ENCODE data around the gene C5orf46. TPM values are rescaled to one million over a fixed set of nuclear protein-coding genes. Genes with fewer than 3 reads are reported as not detected.

The C5orf46 gene
- total and polyA plus RNA-seq, 2 donors (not counting 3 experiments of a cell fraction or from before 2014, with no cell fraction given): 0.66 TPM; not detected in 1

DNA sequence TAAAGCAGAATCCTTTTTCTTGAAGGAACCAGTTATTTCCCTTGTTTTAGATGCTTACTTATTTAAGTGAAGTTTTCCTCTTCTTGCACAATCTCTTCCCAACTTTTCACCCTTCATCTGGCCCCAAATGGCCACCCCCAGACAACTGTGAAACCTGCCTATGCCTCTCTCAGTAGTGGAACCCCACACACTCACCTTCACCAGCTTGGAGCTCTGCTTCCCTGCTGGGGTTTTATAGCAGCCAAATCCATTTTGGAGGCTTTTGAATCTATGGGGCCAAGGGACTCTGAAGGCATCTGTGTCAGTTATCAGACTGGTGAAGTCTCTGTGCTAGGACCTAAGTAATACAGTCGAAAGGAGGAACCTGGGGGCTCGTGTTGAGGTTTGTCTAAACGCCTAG lies 52.0 kb downstream of the C5orf46 start:
- Histone ChIP-seq H3K27ac (ENCODE audit: insufficient read depth, low read depth, low read length) (no peak overlapping the region), H3K4me1 (ENCODE audit: control insufficient read depth, extremely low read depth, insufficient read depth, low read length) (no peaks in the 10 kb centered on the region), H3K36me3 (ENCODE audit: control insufficient read depth in 2 of 2, extremely low read depth in 1 of 2, insufficient read depth in 2 of 2, low read length in 2 of 2) (no peaks in the 10 kb centered on the region), H2AFZ (ENCODE audit: low read depth, low read length) (no peak overlapping the region), H3K79me2 (ENCODE audit: control insufficient read depth, insufficient read depth, low read length) (no peaks in the 10 kb centered on the region), H3K27me3 (ENCODE audit: control insufficient read depth in 2 of 2, insufficient read depth in 2 of 2, low read length in 2 of 2) (peaks cover 0 to 2% of the 10 kb centered on the region in 2 experiments), H3K4me3 (replicated peaks in 1 of 3; ENCODE audit: insufficient read depth in 1 of 3, low read depth in 1 of 3, low read length in 3 of 3) (no peak overlapping the region), H3K9me3 (replicated peaks; ENCODE audit: control insufficient read depth, insufficient read depth, low read length) (no peaks in the 10 kb centered on the region), H4K20me1 (replicated peaks; ENCODE audit: control insufficient read depth, extremely low read depth, insufficient read depth, low read length) (no peaks in the 10 kb centered on the region), H3K9me1 (replicated peaks; ENCODE audit: control insufficient read depth, extremely low read depth, insufficient read depth, low read length) (no peaks in the 10 kb centered on the region), H3K4me2 (ENCODE audit: insufficient read depth, low read length) (no peak overlapping the region), H3K9ac (replicated peaks; ENCODE audit: extremely low read depth, insufficient read depth, low read length) (no peak overlapping the region)
- intact Hi-C loops (cut with micrococcal nuclease): loop anchor here (10.0 kb wide), 1 partner anchor 520 kb away; no protein-coding TSS in a partner anchor
- ChIA-PET POLR2A (no interaction called here), CTCF (interaction anchor here (1.0 to 12.6 kb wide), 7 partner anchors 29 to 877 kb away, joined by 3 to 170 read pairs (median 5); no protein-coding TSS in a partner anchor)
- TF ChIP-seq, protein P1, sequence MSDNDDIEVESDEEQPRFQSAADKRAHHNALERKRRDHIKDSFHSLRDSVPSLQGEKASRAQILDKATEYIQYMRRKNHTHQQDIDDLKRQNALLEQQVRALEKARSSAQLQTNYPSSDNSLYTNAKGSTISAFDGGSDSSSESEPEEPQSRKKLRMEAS (IDR thresholded peaks at IDR 0.05; ENCODE audit: insufficient read depth, insufficient read length): no peak
- no peak for TF ChIP-seq FOS (IDR thresholded peaks at IDR 0.05; ENCODE audit: borderline replicate concordance, insufficient read depth, low read length)
- TF ChIP-seq JUN (IDR thresholded peaks at IDR 0.05; ENCODE audit: borderline replicate concordance, insufficient read depth, insufficient read length, low read depth): no peak
- no peak for TF ChIP-seq EZH2 (IDR thresholded peaks at IDR 0.05; ENCODE audit: borderline replicate concordance, low read depth, low read length, severe bottlenecking)
- TF ChIP-seq, protein P2, sequence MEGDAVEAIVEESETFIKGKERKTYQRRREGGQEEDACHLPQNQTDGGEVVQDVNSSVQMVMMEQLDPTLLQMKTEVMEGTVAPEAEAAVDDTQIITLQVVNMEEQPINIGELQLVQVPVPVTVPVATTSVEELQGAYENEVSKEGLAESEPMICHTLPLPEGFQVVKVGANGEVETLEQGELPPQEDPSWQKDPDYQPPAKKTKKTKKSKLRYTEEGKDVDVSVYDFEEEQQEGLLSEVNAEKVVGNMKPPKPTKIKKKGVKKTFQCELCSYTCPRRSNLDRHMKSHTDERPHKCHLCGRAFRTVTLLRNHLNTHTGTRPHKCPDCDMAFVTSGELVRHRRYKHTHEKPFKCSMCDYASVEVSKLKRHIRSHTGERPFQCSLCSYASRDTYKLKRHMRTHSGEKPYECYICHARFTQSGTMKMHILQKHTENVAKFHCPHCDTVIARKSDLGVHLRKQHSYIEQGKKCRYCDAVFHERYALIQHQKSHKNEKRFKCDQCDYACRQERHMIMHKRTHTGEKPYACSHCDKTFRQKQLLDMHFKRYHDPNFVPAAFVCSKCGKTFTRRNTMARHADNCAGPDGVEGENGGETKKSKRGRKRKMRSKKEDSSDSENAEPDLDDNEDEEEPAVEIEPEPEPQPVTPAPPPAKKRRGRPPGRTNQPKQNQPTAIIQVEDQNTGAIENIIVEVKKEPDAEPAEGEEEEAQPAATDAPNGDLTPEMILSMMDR (IDR thresholded peaks at IDR 0.05; ENCODE audit: extremely low read depth in 1 of 2, insufficient read depth in 1 of 2, low read depth in 1 of 2, low read length in 2 of 2): no peak
- no peak for TF ChIP-seq GATA2 (IDR thresholded peaks at IDR 0.05; ENCODE audit: insufficient read depth, insufficient read length, low read depth, low read length)
- no peak for TF ChIP-seq POLR2AphosphoS5 (IDR thresholded peaks at IDR 0.05; ENCODE audit: insufficient read depth, low read depth, low read length)
- no peak for TF ChIP-seq MYC (IDR thresholded peaks at IDR 0.05; ENCODE audit: low read depth, low read length)
- no peak for TF ChIP-seq POLR2A (IDR thresholded peaks at IDR 0.05; ENCODE audit: low read depth, low read length)
- DNase-seq (ENCODE audit: low read depth, low spot score) (no peak), FAIRE-seq (no peak)
- dilution Hi-C loops (cut with MboI; ENCODE audit: extremely low pct_ligation_motif_present, low sequenced_read_pairs): no loop called here
- BruUV-seq (replicated peaks): no TSS peak

Measured in endothelial cell of umbilical vein (primary cell).